ENCODE data around the gene NT5E.
"Not testable (repeated sequence)": the region's sequence is repeated elsewhere in the genome, so short reads cannot be mapped to it uniquely, and the experiment has no call there.

NT5E gene

GRCh38 chr6:85484948-85485347, 35.1 kb downstream of the NT5E start:
- in situ Hi-C loops (cut with MboI; ENCODE audit: low sequenced_read_pairs), result no loop called here

- in situ Hi-C loops (cut with MboI; ENCODE audit: low sequenced_read_pairs), result no loop called here
These were observed 40.8 kb downstream of the NT5E start for GRCh38 chr6:85490516-85491248.

GRCh38 chr6:85493389-85493788, 43.5 kb downstream of the NT5E start:
- in situ Hi-C loops (cut with MboI; ENCODE audit: low sequenced_read_pairs), result no loop called here

- in situ Hi-C loops (cut with MboI; ENCODE audit: low sequenced_read_pairs), result no loop called here
These were observed 45.0 kb downstream of the NT5E start for GRCh38 chr6:85494547-85495536.

- in situ Hi-C loops (cut with MboI; ENCODE audit: low sequenced_read_pairs), result no loop called here
These were observed 46.2 kb downstream of the NT5E start for GRCh38 chr6:85496009-85496579.

- in situ Hi-C loops (cut with MboI; ENCODE audit: low sequenced_read_pairs), result no loop called here
These were observed 47.0 kb downstream of the NT5E start for GRCh38 chr6:85496856-85497255.

GRCh38 chr6:85498596-85499258, 48.8 kb downstream of the NT5E start:
- in situ Hi-C loops (cut with MboI; ENCODE audit: low sequenced_read_pairs), result no loop called here

GRCh38 chr6:85506441-85507093, 56.7 kb downstream of the NT5E start:
- in situ Hi-C loops (cut with MboI; ENCODE audit: low sequenced_read_pairs), result no loop called here

- in situ Hi-C loops (cut with MboI; ENCODE audit: low sequenced_read_pairs), result no loop called here
These were observed 66.3 kb downstream of the NT5E start for GRCh38 chr6:85516168-85516567.

- in situ Hi-C loops (cut with MboI; ENCODE audit: low sequenced_read_pairs), result not testable (repeated sequence)
These were observed 74.4 kb downstream of the NT5E start for GRCh38 chr6:85524281-85524680.

GRCh38 chr6:85537055-85537494, 87.2 kb downstream of the NT5E start:
- in situ Hi-C loops (cut with MboI; ENCODE audit: low sequenced_read_pairs), result no loop called here

- in situ Hi-C loops (cut with MboI; ENCODE audit: low sequenced_read_pairs), result no loop called here
These were observed 94.9 kb downstream of the NT5E start for GRCh38 chr6:85544776-85545175.

Data from hTERT RPE-1 (cell line).